ENCODE data around the gene NXN. TPM values are rescaled to one million over a fixed set of nuclear protein-coding genes. Genes with fewer than 3 reads are reported as not detected.
A peak's percentile ranks its signal among the peaks of the same experiment; 100 is the strongest.

Gene NXN
- total RNA-seq, 1 donor from 2014 or later: 51.6 TPM

DNA sequence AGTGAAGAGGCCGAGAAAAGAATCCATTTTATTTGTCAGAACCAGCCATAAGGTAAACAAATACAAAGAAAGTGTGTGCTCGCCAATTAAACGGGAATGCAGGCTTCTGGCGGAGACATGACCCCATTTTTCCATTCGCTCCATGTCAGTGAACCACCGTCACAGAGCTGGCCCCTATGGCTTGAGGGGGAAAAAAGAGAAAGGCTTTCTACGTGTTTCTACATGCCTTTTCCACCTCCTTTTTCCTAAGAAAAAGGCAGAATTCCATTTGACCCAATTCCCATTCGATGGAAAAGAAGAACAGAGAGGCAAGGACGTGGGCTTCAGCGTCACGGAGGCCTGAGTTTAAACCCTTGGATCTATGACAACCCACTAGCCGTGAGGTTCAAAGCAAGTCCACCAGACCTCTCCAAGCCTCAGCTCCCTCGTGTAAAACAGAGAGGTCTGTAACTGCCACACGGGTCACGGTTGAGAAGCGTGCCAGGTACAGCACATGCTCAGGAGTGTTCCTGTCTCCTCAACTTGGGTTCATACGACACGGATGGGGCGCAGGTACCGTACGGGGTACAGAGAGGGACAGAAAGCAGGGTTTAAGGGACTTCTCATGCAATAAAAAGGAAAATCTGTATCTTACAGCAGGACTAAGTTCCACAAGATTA lies 91.9 kb downstream of the NXN start:
- peak overlapping the region; percentile 73 for H3K27ac ChIP-seq
- H3K27me3 ChIP-seq: no peaks in the 10 kb centered on the region
- H3K36me3 ChIP-seq: no peaks in the 10 kb centered on the region
- intact Hi-C loops (cut with DNase I): loop anchor here (10.0 kb wide), 2 partner anchors 87 to 93 kb away; partner anchors contain the start of gene NXN
- H3K4me1 ChIP-seq: peaks cover 46% of the 10 kb centered on the region
- H3K4me3 ChIP-seq: no peak overlapping the region
- H3K9me3 ChIP-seq: no peaks in the 10 kb centered on the region
- no peak for DNase-seq (ENCODE audit: extremely low spot score in 2 of 2)
- TF ChIP-seq POLR2A (IDR thresholded peaks at IDR 0.05): no peak
- no peak for TF ChIP-seq CTCF (IDR thresholded peaks at IDR 0.05)
- TF ChIP-seq POLR2AphosphoS5 (IDR thresholded peaks at IDR 0.05; ENCODE audit: insufficient read depth in 1 of 2, low read depth in 1 of 2): no peak

DNA sequence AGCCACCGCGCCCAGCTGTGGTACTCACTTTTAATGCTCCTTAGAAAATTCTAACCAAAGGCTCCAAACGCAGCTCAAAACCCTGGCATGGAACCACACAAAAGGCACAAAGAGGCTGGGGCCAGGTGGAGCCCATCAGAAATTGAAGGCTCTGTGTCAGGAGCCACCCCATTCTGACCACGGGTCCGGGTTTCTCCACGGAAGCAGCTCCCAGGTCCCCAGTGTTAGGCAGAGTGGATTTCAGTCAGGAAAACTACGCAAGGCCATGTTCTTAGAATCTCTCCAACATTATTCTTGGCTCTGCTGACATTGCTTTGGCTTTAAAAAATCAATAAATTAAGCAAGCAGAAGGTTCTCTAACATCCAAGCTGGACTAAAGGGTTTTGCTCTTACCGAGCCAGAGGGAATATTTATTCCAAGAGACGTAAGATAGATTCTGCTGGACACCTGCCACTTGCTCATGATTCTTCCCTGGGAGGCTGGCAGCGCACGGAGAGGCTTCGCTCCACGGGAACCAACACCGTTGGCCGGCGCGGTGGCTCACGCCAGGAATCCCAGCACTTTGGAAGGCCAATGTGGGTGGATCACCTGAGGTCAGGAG lies 93.5 kb downstream of the NXN start:
- no peak for DNase-seq (ENCODE audit: extremely low spot score in 2 of 2)
- H3K4me1 ChIP-seq: peaks cover 53% of the 10 kb centered on the region
- TF ChIP-seq POLR2A (IDR thresholded peaks at IDR 0.05) (no peak), POLR2AphosphoS5 (IDR thresholded peaks at IDR 0.05; ENCODE audit: insufficient read depth in 1 of 2, low read depth in 1 of 2) (peak; percentile 59 to 69)
- H3K36me3 ChIP-seq: no peaks in the 10 kb centered on the region
- H3K27ac ChIP-seq: peak overlapping the region; percentile 73
- intact Hi-C loops (cut with DNase I): loop anchor here (10.0 kb wide), 2 partner anchors 89 to 91 kb away; partner anchors contain the start of gene NXN
- no peaks in the 10 kb centered on the region for H3K27me3 ChIP-seq
- no peaks in the 10 kb centered on the region for H3K9me3 ChIP-seq
- H3K4me3 ChIP-seq: no peak overlapping the region

- TF ChIP-seq CTCF (IDR thresholded peaks at IDR 0.05) (no peak), POLR2AphosphoS5 (IDR thresholded peaks at IDR 0.05; ENCODE audit: insufficient read depth in 1 of 2, low read depth in 1 of 2) (peak in 1 of 2 donors; percentile 43), POLR2A (IDR thresholded peaks at IDR 0.05) (no peak)
- Histone ChIP-seq H3K27ac (peak overlapping the region; percentile 80), H3K4me3 (no peak overlapping the region), H3K4me1 (peaks cover 78% of the 10 kb centered on the region), H3K36me3 (no peaks in the 10 kb centered on the region), H3K27me3 (no peaks in the 10 kb centered on the region), H3K9me3 (no peaks in the 10 kb centered on the region)
- no peak for DNase-seq (ENCODE audit: extremely low spot score in 2 of 2)
- intact Hi-C loops (cut with DNase I): loop anchor here (10.0 kb wide), 2 partner anchors 89 to 91 kb away; partner anchors contain the start of gene NXN
Measured at GRCh38 chr17:883586-883962, 96.0 kb downstream of the NXN start.

- H3K4me1 ChIP-seq: peaks cover 78% of the 10 kb centered on the region
- H3K27me3 ChIP-seq: no peaks in the 10 kb centered on the region
- no peak for DNase-seq (ENCODE audit: extremely low spot score in 2 of 2)
- no peaks in the 10 kb centered on the region for H3K36me3 ChIP-seq
- intact Hi-C loops (cut with DNase I): loop anchor here (10.0 kb wide), 2 partner anchors 88 to 92 kb away; partner anchors contain the start of gene NXN
- TF ChIP-seq CTCF (IDR thresholded peaks at IDR 0.05): no peak
- TF ChIP-seq POLR2A (IDR thresholded peaks at IDR 0.05): no peak
- TF ChIP-seq POLR2AphosphoS5 (IDR thresholded peaks at IDR 0.05; ENCODE audit: insufficient read depth in 1 of 2, low read depth in 1 of 2): peak in 1 of 2 donors; percentile 72
- H3K4me3 ChIP-seq: no peak overlapping the region
- no peaks in the 10 kb centered on the region for H3K9me3 ChIP-seq
- H3K27ac ChIP-seq: peak overlapping the region; percentile 80
Measured at GRCh38 chr17:882827-883585, 96.6 kb downstream of the NXN start.

DNA sequence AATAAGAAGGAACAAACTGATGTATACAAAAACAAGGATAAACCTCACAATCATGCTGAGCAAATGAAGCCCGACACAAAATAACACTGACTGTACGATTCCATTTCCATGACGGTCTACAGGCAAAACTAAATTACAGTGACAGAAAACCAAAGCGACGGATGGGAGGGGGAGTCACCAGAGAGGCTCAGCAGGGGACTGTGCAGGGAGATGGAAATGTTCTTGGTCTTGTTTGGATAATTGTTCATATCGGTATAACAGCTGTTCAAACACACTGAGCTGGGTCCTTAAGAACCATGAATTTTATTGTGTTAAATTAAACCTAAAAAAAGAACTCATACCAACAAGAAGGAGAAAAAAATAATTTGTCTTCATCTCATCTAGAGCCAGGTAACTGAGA lies 97.8 kb downstream of the NXN start:
- H3K27ac ChIP-seq: peak overlapping the region; percentile 80
- DNase-seq (ENCODE audit: extremely low spot score in 2 of 2): no peak
- no peaks in the 10 kb centered on the region for H3K9me3 ChIP-seq
- no peak overlapping the region for H3K4me3 ChIP-seq
- no peaks in the 10 kb centered on the region for H3K36me3 ChIP-seq
- no peaks in the 10 kb centered on the region for H3K27me3 ChIP-seq
- TF ChIP-seq CTCF (IDR thresholded peaks at IDR 0.05): no peak
- TF ChIP-seq POLR2AphosphoS5 (IDR thresholded peaks at IDR 0.05; ENCODE audit: insufficient read depth in 1 of 2, low read depth in 1 of 2): no peak
- no peak for TF ChIP-seq POLR2A (IDR thresholded peaks at IDR 0.05)
- H3K4me1 ChIP-seq: peaks cover 66% of the 10 kb centered on the region
- intact Hi-C loops (cut with DNase I): loop anchor here (10.0 kb wide), 2 partner anchors 87 to 93 kb away; partner anchors contain the start of gene NXN
